Measurements from ENCODE around the gene IMPG2. TPM values are rescaled to one million over a fixed set of nuclear protein-coding genes. Genes with fewer than 3 reads are reported as not detected.

Gene IMPG2
- total RNA-seq, 1 experiment from 2014 or later = 0.04 TPM

DNA sequence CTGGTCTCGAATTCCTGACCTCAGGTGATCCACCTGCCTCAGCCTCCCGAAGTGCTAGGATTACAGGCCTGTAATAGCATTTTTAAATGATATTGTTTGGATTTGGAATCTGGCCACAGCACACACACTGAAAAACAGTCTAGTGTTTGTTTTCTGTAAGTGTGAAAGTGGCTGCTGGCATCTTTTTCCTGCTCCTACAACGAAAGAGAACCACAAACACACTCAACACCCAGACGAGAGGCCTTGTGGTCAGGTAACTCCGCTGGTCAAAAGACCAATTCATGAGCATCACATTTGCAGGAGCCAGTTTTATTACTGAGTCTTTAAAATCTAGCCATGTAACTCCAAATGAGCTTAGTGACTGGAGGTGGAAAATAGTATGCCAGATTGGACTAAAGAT lies 50.2 kb downstream of the IMPG2 start:
- Histone ChIP-seq H3K4me2 (ENCODE audit: insufficient read depth, insufficient read length, low read length) (no peak overlapping the region), H3K18ac (ENCODE audit: insufficient read length, low read depth, low read length) (no peak overlapping the region), H4K91ac (ENCODE audit: insufficient read length, low read depth, low read length) (no peak overlapping the region), H2AK5ac (ENCODE audit: insufficient read length, low read length) (no peak overlapping the region), H3K56ac (ENCODE audit: insufficient read length, low read depth, low read length) (no peak overlapping the region), H3K14ac (ENCODE audit: insufficient read depth, low read length) (no peak overlapping the region), H3K4me1 (ENCODE audit: insufficient read depth, low read length) (no peaks in the 10 kb centered on the region; the same call in 1 of the 2 replicates), H3K23me2 (ENCODE audit: insufficient read length, low read depth, low read length, poor library complexity, severe bottlenecking) (no peaks in the 10 kb centered on the region), H3K79me2 (ENCODE audit: insufficient read depth, low read length) (no peaks in the 10 kb centered on the region), H3K4ac (ENCODE audit: low read depth, low read length) (no peak overlapping the region), H4K20me1 (ENCODE audit: control insufficient read depth, insufficient read depth, insufficient read length) (no peaks in the 10 kb centered on the region), H3K27me3 (ENCODE audit: insufficient read depth, low read length) (peaks cover 25% of the 10 kb centered on the region), H3K79me1 (ENCODE audit: insufficient read depth, low read depth, low read length, poor library complexity, severe bottlenecking) (no peaks in the 10 kb centered on the region), H2BK5ac (ENCODE audit: insufficient read length, low read length) (no peak overlapping the region), H2BK20ac (ENCODE audit: low read depth, low read length, poor library complexity, severe bottlenecking) (no peak overlapping the region), H3K9ac (ENCODE audit: extremely low read depth, insufficient read length, low read length) (no peak overlapping the region), H2BK12ac (ENCODE audit: insufficient read length, low read depth, low read length) (no peak overlapping the region), H3K9me3 (ENCODE audit: control insufficient read depth, low read depth, low read length) (no peaks in the 10 kb centered on the region), H2BK15ac (ENCODE audit: low read depth, low read length) (no peak overlapping the region), H2AFZ (ENCODE audit: low read length) (no peak overlapping the region), H3T11ph (ENCODE audit: low read length) (no peak overlapping the region), H3K27ac (ENCODE audit: insufficient read length, low read depth, low read length) (no peak overlapping the region), H2BK120ac (ENCODE audit: low read depth, low read length, poor library complexity, severe bottlenecking) (no peak overlapping the region), H4K8ac (replicated peaks; ENCODE audit: insufficient read length, low read depth, low read length) (no peak overlapping the region), H4K5ac (ENCODE audit: insufficient read length, low read depth, low read length) (no peak overlapping the region), H3K23ac (ENCODE audit: insufficient read length, low read depth, low read length) (no peak overlapping the region)
- Mint-ChIP-seq H3K9me3 (peaks cover 0 to 3% of the 10 kb centered on the region in 2 experiments; a peak in 2 of 5 replicates), H3K27ac (no peak overlapping the region), H3K4me1 (peaks cover 9 to 10% of the 10 kb centered on the region in 2 experiments), H3K27me3 (ENCODE audit: low read depth) (peaks cover 86% of the 10 kb centered on the region), H3K36me3 (ENCODE audit: insufficient read depth in 1 of 3, low read depth in 3 of 3) (no peaks in the 10 kb centered on the region), H3K4me3 (no peak overlapping the region)
- WGBS (ENCODE audit: extremely low coverage, insufficient read length, low lambda C conversion rate) = no CpG with 5 or more reads among the region's 5 CpGs
- TF ChIP-seq, protein P1, sequence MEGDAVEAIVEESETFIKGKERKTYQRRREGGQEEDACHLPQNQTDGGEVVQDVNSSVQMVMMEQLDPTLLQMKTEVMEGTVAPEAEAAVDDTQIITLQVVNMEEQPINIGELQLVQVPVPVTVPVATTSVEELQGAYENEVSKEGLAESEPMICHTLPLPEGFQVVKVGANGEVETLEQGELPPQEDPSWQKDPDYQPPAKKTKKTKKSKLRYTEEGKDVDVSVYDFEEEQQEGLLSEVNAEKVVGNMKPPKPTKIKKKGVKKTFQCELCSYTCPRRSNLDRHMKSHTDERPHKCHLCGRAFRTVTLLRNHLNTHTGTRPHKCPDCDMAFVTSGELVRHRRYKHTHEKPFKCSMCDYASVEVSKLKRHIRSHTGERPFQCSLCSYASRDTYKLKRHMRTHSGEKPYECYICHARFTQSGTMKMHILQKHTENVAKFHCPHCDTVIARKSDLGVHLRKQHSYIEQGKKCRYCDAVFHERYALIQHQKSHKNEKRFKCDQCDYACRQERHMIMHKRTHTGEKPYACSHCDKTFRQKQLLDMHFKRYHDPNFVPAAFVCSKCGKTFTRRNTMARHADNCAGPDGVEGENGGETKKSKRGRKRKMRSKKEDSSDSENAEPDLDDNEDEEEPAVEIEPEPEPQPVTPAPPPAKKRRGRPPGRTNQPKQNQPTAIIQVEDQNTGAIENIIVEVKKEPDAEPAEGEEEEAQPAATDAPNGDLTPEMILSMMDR (conservative IDR thresholded peaks at IDR 0.05) = no peak
- no peak for DNase-seq

All from H9 (cell line).